Measurements from ENCODE around the gene ARID1B. TPM values are rescaled to one million over a fixed set of nuclear protein-coding genes. Genes with fewer than 3 reads are reported as not detected.
A peak's percentile ranks its signal among the peaks of the same experiment; 100 is the strongest.

ARID1B gene
- total and polyA plus RNA-seq, 2 of the 4 experiments (the other 2 are of a cell fraction) = 14.5 to 20.1 TPM

DNA sequence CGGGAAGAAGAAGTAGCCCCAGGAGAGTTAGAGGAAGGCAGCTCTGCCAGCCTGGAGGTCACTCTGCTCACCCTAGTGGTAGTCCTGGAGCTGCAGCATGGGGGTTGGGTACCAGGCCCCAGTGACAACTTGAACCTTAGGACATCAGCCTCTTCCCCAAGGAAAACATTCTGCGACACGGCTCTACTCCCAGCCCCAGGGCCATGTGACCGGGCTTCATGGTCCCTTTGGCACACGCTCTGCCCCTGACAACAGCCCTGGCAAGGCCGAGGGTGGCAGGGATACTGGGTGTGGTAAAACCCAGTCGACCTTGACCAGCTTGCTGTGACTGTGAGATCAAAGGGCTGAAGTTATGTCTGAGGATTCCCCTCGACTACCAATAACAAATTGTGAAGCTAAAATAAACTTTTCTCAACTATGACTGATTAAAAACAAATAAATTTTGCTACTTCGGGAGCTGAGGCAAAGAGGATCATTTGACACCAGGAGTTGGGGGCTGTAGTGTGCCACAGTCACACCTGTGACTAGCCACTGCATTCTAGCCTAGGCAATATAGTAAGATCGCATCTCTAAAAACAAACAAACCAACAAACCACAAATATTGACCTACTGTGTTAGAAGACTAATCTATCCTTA, 24.4 kb upstream of the ARID1B start:
- no peak for ATAC-seq (ENCODE audit: low read depth)
- dilution Hi-C loops (cut with HindIII; ENCODE audit: low sequenced_read_pairs, unreplicated experiment) (no loop called here), in situ Hi-C loops (cut with MboI; ENCODE audit: low sequenced_read_pairs) (loop anchor here (25.0 kb wide), 1 partner anchor 190 kb away; no protein-coding TSS in a partner anchor), intact Hi-C loops (cut with micrococcal nuclease) (no loop called here)
- Histone ChIP-seq H2BK120ac (ENCODE audit: low read depth, low read length) (no peak overlapping the region), H3K27me3 (ENCODE audit: control insufficient read depth, insufficient read depth, low read length) (peaks cover 2% of the 10 kb centered on the region; the same call in 1 of the 2 replicates), H3K18ac (ENCODE audit: low read depth, low read length) (no peak overlapping the region), H3K9me1 (ENCODE audit: insufficient read depth, low read length) (no peaks in the 10 kb centered on the region), H3K36me3 (ENCODE audit: control insufficient read depth, insufficient read depth, low read length) (no peaks in the 10 kb centered on the region), H3K9me3 (ENCODE audit: control insufficient read depth, insufficient read depth, low read length) (no peaks in the 10 kb centered on the region), H4K20me1 (ENCODE audit: insufficient read depth, low read length) (no peaks in the 10 kb centered on the region), H3K14ac (replicated peaks; ENCODE audit: low read depth, low read length) (no peak overlapping the region), H4K91ac (ENCODE audit: insufficient read depth, low read depth, low read length) (no peak overlapping the region), H3K4ac (ENCODE audit: low read depth, low read length) (no peak overlapping the region), H2AK5ac (ENCODE audit: low read depth, low read length) (no peak overlapping the region), H2AFZ (replicated peaks; ENCODE audit: low read length, poor library complexity) (peak overlapping the region; percentile 2), H3K23ac (ENCODE audit: low read depth, low read length) (no peak overlapping the region), H3K4me2 (ENCODE audit: low read depth, low read length) (no peak overlapping the region), H2AK9ac (replicated peaks; ENCODE audit: low read depth, low read length, poor library complexity) (no peak overlapping the region), H4K8ac (ENCODE audit: low read depth in 2 of 2, low read length in 2 of 2) (no peak overlapping the region), H2BK15ac (ENCODE audit: low read depth, low read length) (no peak overlapping the region), H3K4me3 (ENCODE audit: insufficient read depth, low read depth, low read length) (no peak overlapping the region), H3K4me1 (ENCODE audit: control insufficient read depth, insufficient read depth, low read length) (no peaks in the 10 kb centered on the region), H3K27ac (ENCODE audit: insufficient read depth, low read length) (no peak overlapping the region), H2BK20ac (ENCODE audit: low read depth, low read length) (no peak overlapping the region), H3K9ac (ENCODE audit: low read depth, low read length) (no peak overlapping the region), H4K5ac (ENCODE audit: low read depth, low read length) (no peak overlapping the region), H3K56ac (ENCODE audit: extremely low read depth, insufficient read depth, low read length) (no peak overlapping the region), H3K79me1 (ENCODE audit: low read depth in 1 of 2, low read length in 2 of 2) (no peaks in the 10 kb centered on the region), H2BK5ac (ENCODE audit: low read depth, low read length, poor library complexity, severe bottlenecking) (no peak overlapping the region)
- POLR2A ChIA-PET (ENCODE audit: unreplicated experiment) = no interaction called here
- no TSS peak for BruUV-seq (replicated peaks)
- CTCF ChIA-PET = interaction anchor here (1.0 kb wide), 1 partner anchor 17 kb away, joined by 3 read pairs; no protein-coding TSS in a partner anchor
- 17% methylated on average over 1 of the region's 10 CpGs; no CpG with 5 or more reads in 1 of the 2 experiments for WGBS, 2 experiments (ENCODE audit: extremely low coverage in 2 of 2, insufficient read length in 1 of 2)
- TF ChIP-seq, protein P1, sequence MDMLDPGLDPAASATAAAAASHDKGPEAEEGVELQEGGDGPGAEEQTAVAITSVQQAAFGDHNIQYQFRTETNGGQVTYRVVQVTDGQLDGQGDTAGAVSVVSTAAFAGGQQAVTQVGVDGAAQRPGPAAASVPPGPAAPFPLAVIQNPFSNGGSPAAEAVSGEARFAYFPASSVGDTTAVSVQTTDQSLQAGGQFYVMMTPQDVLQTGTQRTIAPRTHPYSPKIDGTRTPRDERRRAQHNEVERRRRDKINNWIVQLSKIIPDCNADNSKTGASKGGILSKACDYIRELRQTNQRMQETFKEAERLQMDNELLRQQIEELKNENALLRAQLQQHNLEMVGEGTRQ (IDR thresholded peaks at IDR 0.05; ENCODE audit: low read depth, low read length) = no peak
- TF ChIP-seq, protein P2, sequence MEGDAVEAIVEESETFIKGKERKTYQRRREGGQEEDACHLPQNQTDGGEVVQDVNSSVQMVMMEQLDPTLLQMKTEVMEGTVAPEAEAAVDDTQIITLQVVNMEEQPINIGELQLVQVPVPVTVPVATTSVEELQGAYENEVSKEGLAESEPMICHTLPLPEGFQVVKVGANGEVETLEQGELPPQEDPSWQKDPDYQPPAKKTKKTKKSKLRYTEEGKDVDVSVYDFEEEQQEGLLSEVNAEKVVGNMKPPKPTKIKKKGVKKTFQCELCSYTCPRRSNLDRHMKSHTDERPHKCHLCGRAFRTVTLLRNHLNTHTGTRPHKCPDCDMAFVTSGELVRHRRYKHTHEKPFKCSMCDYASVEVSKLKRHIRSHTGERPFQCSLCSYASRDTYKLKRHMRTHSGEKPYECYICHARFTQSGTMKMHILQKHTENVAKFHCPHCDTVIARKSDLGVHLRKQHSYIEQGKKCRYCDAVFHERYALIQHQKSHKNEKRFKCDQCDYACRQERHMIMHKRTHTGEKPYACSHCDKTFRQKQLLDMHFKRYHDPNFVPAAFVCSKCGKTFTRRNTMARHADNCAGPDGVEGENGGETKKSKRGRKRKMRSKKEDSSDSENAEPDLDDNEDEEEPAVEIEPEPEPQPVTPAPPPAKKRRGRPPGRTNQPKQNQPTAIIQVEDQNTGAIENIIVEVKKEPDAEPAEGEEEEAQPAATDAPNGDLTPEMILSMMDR (conservative IDR thresholded peaks at IDR 0.05; ENCODE audit: low read depth, low read length) = 0 out of 2 replicates have a peak, but pooled peaks have one; percentile 4
- DNase-seq = no peak

All from IMR-90 (cell line).